Sciatic nerve (tissue), 2 donors: ENCODE measurements around the gene PALM2AKAP2. TPM values are rescaled to one million over a fixed set of nuclear protein-coding genes. Genes with fewer than 3 reads are reported as not detected.

ENCODE experiments used
- ATAC-seq: fragments of 200-7000 bp; cut with Tn5 transposase; one replicate; pipeline ENCODE4 v1.9.1; 2020; ENCODE audit warnings: mild to moderate bottlenecking, moderate library complexity
- DNase-seq: peaks from one replicate; pipeline ENCODE4 v3.0.0-alpha.2; 2020; ENCODE audit warnings: low spot score
- intact Hi-C: fragments of 100-400 bp; cut with DNase I; formaldehyde crosslinking; loops from one replicate; pipeline ENCODE4 v1.14.2; 2022
- total RNA-seq: library from RNA; stranded (reverse); fragmentation: NEBNext Ultra II Directional; extraction: Animal tissue kit (Norgen Biotek cat#: 25700); gene quantifications from one replicate; pipeline ENCODE4 v1.2.1, GENCODE V29; 2021
- donor health status: DM: no; HTN: no; CAD: no.
- donor health status: DM: no; HTN: no; CAD: no.

The PALM2AKAP2 gene
- total RNA-seq, 1 donor from 2014 or later: 19.7 TPM

- intact Hi-C loops: no loop called here
- DNase-seq (no peak), ATAC-seq (no peak)
These were observed 9.9 kb upstream of the PALM2AKAP2 start for GRCh38 chr9:109770101-109770500.

- no peak for DNase-seq
- intact Hi-C loops: no loop called here
- no peak for ATAC-seq
These were observed 8.9 kb upstream of the PALM2AKAP2 start for GRCh38 chr9:109771087-109771486.

DNA sequence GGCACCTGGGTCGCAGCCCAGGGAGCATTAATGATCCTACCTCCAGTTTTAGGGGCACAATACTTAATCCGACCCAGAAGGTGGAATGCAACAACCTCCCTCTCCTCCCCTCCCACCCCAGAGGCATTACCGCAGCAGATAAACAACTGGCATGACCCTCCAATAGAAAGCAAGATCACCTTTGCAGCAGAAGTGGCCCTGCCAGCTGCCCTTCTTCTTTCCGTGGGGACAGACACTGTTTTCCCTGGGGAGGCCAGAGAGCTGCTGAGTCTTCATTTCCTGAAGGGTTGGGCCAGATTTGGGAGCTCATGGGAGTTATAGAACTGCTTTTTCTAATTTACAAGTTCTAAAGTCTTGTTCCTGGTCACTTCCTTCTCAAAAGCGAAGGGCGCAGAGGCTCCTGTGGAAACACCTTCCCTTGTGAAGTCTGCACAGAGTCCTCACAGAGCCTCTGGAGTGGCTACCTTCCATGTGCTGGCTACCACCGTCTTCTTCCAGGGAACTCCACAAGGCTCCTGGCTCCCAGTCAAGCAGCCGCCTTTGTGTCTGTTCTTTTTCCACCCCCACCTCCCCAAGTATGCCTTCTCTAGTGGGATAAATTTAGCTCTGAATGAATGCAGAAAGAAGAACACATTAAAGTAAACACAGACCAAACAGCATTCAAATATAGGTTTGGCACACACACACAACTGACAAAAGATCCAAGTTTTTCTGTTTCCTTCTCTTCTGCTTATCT is 8.0 kb upstream of the PALM2AKAP2 start:
- intact Hi-C loops: no loop called here
- DNase-seq (no peak), ATAC-seq (no peak)

DNA sequence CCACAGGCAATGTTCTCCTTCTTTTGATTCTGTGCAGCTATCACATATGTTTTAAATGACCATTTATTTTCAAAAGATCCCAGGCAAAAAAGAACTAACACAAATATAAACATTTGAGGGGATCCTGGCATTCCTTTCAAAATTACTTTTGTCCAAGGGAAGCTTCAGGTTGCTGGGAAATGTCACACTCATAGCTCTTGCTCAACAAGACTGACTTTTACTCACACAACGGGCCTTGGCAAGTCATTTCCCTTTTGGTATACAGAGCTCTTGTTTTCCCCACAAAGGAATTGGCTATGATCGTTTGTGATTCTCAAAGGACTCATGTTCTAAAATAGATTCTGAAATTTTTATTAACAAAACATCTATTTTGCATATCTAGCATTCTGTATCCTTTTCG is 4.5 kb upstream of the PALM2AKAP2 start:
- ATAC-seq (no peak), DNase-seq (no peak)
- intact Hi-C loops: no loop called here

- ATAC-seq (no peak), DNase-seq (no peak)
- intact Hi-C loops: no loop called here
These were observed 3.6 kb upstream of the PALM2AKAP2 start for GRCh38 chr9:109776391-109776790.

DNA sequence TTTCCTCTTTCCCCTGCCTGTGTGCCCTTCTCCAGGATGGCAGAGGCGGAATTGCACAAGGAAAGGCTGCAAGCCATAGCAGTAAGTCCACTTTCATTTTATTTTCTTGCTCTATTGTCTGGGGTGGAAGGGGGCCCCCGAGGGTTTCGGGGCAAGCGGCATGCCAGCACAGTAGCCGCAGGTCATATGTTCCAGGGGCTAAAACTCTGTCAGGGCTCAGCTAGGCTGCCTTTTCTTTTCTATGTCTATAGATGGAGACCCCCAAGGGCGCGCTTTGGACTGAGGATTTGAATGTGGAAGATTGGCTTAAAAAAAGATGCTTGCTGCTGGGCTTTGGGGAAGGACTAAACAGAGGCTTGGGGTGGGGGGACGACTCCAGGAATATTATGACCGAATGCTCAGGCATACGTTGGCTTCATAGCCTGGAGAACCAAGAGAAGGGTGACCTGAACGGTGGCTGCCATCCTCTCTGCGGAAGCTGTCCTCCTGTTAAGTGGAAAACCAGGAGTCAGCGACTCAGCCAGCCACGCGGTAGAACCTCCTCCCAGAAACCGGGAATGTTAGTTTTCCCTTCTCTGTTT is 545 bp downstream of the PALM2AKAP2 start:
- intact Hi-C loops: no loop called here
- DNase-seq: no peak
- peak; percentile 40 for ATAC-seq

DNA sequence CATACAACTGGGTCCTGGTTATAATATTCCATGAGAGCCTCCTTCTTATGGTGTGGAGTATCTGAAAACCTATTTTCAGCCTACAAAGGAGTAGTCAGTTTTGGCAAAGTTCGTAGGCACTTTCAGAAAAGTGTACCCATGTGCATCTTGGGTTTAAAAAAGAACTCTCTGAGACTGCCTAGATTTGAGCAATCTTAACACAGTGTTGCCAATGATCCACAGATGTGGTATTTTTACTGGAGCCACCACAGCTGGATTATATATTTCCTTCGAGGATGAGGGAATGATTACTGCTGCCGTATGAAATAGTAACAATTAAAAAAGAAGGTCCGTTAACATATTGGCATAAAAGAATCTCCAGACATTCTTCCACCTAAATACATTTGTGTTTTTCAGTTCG is 1.1 kb downstream of the PALM2AKAP2 start:
- DNase-seq (no peak), ATAC-seq (peak; percentile 68)
- intact Hi-C loops: no loop called here

- ATAC-seq: peak; percentile 68
These were observed 1.7 kb downstream of the PALM2AKAP2 start for GRCh38 chr9:109781541-109782197.

DNA sequence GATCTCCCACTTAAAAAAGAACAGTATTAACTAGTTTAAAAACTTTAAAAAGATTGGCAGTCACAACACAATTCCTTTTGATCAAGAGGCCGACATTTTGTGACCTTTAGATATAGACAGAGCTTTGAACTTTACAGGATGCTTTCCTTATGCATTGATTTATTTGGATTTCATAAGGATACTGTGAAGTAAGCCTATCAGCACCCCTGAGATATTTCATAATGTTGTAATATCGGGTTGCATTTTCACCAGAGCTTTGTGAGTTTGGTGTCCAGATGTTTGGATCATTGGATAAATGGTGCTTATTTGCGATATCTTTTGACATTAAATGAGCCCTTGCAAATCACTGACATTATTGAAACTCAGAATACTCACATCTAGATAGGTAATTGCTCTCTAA is 7.7 kb downstream of the PALM2AKAP2 start:
- ATAC-seq (no peak), DNase-seq (no peak)
- intact Hi-C loops: no loop called here

More at GRCh38 chr9:109781541-109782197, 1.7 kb downstream of the PALM2AKAP2 start:
- intact Hi-C loops: no loop called here
- DNase-seq: no peak

DNA sequence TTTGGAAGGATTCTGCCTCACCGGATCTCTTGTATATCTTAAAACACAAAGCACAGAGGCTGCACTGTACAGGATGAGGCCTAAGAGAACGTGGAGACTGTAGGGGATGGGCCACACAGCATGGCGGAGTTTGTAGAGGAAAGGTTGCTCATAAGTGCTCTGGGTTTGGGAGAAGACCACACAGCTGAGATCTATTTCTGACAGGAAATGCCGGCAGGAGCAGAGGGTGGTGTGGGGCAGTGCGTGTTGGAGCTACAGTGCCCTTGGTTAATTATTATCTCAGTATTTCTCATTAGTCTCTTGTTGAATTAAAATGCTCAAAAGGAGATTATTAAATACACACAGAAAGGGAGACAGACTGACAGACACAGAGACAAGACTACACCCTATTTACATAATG is 9.6 kb downstream of the PALM2AKAP2 start:
- intact Hi-C loops: no loop called here
- no peak for DNase-seq
- ATAC-seq: no peak

GRCh38 chr9:109789971-109790370 is 10.0 kb downstream of the PALM2AKAP2 start:
- no peak for DNase-seq
- intact Hi-C loops: no loop called here
- ATAC-seq: no peak

DNA sequence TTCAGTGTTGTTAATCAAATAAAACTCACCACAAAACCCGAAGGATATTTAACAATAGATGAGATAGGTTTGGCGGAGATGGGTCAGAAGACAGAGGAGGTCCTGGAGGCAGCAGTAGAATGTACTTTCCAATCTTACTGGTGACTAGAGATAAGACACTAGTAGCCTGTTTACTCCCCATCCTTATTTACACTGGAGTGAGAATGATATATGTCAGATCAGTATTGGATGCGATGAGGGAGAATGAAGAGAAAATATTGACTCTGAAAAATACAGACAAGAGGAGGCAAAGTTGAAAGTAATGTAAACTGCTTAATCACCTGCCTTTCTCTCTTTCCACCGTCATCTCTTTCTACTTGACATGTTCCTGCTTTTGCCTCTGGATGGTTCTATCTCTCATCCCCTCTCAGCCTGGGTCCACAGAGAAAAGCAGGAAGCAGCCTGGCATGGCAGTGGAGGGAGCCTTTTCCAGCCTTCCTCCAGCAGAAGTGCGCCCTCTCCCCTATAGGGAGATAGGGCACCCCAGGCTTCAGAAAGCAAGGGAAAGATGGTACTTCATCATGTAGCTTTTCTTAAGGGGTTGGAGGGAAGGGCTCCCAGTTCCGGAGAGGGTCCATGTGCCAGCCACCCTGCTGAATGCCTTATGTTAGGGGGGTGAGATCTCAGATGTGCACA is 11.1 kb downstream of the PALM2AKAP2 start:
- DNase-seq (no peak), ATAC-seq (no peak)
- intact Hi-C loops: no loop called here

GRCh38 chr9:109791747-109792146 is 11.7 kb downstream of the PALM2AKAP2 start:
- DNase-seq: no peak
- intact Hi-C loops: no loop called here
- no peak for ATAC-seq

- intact Hi-C loops: no loop called here
- ATAC-seq (peak; percentile 68), DNase-seq (no peak)
These were observed 13.1 kb downstream of the PALM2AKAP2 start for GRCh38 chr9:109792951-109793546.

DNA sequence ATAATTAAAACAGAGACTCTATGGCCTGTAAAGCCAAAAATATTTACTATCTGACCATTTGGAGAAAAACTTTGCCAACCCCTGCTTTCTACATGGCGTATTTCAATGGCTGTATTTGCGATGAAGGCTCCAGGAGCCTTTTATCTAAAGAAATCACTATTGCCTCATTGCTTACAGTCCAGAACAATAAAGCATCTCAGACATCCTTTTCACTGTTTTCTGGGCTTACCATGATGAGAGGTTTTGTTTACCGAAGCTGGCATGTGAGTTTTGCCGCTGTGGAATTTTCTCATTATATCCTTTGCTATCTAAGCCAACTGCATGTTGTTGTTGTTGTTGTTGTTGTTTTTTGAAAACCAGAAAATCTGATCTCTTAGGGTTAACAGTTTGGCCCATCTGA is 13.9 kb downstream of the PALM2AKAP2 start:
- ATAC-seq (no peak), DNase-seq (no peak)
- intact Hi-C loops: no loop called here

DNA sequence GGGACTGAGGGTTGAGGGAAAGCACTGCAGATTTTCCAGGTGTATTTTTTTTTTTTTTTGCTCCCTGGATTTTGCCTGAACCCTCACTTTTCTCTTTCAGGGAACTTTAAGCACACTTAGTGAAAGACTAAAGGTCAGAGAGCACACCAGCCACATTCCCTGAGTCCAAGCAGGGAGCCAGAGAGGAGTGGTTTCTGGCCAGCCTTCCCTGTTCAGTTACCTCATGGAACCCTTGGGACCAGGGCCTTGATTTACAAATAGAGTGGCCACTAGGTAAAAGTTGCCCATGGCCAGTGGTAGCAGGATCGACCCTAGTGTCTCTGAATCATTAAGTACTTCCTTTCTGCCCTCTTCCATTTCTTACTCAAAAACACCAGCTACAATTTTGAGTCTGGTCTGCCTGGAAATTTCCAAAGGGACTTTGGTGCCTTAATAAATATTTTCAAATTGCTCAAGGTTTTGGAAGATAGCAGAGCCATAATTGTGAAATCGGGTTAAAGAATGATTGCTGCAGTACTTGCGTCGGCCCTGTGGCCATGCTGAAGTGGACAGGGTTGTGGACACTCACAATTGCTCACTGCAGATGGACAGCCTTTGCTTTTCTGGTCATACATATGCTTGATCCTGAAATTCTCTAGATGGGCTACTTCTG is 14.5 kb downstream of the PALM2AKAP2 start:
- intact Hi-C loops: no loop called here
- DNase-seq: no peak
- ATAC-seq: peak; percentile 93

DNA sequence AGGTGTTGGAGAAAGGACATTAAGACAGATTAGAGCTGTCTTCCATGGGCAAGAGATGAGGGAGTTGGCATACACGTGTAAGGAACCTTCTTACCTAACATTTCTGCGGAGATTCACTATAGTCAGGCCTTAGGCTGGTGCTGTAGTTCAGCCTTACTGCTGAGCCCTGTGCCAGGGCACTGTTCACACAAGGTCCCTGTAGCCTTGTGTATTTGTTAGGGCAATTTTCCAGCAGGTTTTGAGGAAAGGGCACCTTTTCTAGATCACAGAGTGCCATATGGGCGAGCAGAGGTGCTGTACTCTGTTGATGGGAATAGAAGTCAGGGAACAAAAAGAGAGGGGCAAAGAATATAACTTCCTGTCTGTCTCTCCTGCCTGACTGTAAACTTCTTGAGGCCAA is 15.6 kb downstream of the PALM2AKAP2 start:
- intact Hi-C loops: no loop called here
- no peak for ATAC-seq

GRCh38 chr9:109796078-109796477 is 16.1 kb downstream of the PALM2AKAP2 start:
- ATAC-seq (no peak), DNase-seq (no peak)
- intact Hi-C loops: no loop called here

More for the DNA sequence above, 15.6 kb downstream of the PALM2AKAP2 start:
- DNase-seq: no peak

- DNase-seq: no peak
- intact Hi-C loops: no loop called here
- ATAC-seq: no peak
These were observed 17.0 kb downstream of the PALM2AKAP2 start for GRCh38 chr9:109797006-109797405.
